Measurements from ENCODE around the gene OR8B4. TPM values are rescaled to one million over a fixed set of nuclear protein-coding genes. Genes with fewer than 3 reads are reported as not detected.
"Not testable (repeated sequence)": the region's sequence is repeated elsewhere in the genome, so short reads cannot be mapped to it uniquely, and the experiment has no call there.

The OR8B4 gene
- not detected in 2 replicates for total RNA-seq (2014; rRNA removed; shearing (Covaris generic))

GRCh38 chr11:124424384-124424921 is at the start of gene OR8B4:
TSS of gene OR8B4 (minus strand) at chr11:124424871. CDS start at chr11:124424871, 0 bp downstream.
- Histone ChIP-seq H3K27ac (no peak within 1 kb of the TSS), H3K36me3 (no peaks in the 10 kb centered on the region), H3K9me3 (replicated peaks) (no peaks in the 10 kb centered on the region), H3K4me1 (replicated peaks) (no peaks in the 10 kb centered on the region), H3K27me3 (replicated peaks) (no peaks in the 10 kb centered on the region), H3K4me3 (no peak within 1 kb of the TSS)
- DNase-seq (ENCODE audit: low read depth in 1 of 2, low spot score in 2 of 2) = no peak

GRCh38 chr11:124474079-124474478 is 49.4 kb upstream of the OR8B4 start:
- no peak for DNase-seq (ENCODE audit: low read depth in 1 of 2, low spot score in 2 of 2)

GRCh38 chr11:124473476-124473875 is 48.8 kb upstream of the OR8B4 start:
- Histone ChIP-seq H3K4me3 (no peak overlapping the region), H3K4me1 (replicated peaks) (no peaks in the 10 kb centered on the region), H3K27me3 (replicated peaks) (no peaks in the 10 kb centered on the region), H3K27ac (no peak overlapping the region), H3K36me3 (no peaks in the 10 kb centered on the region), H3K9me3 (replicated peaks) (no peaks in the 10 kb centered on the region)
- no peak for DNase-seq (ENCODE audit: low read depth in 1 of 2, low spot score in 2 of 2)

More at GRCh38 chr11:124474079-124474478, 49.4 kb upstream of the OR8B4 start:
- H3K4me1 ChIP-seq (replicated peaks) = no peaks in the 10 kb centered on the region
- no peaks in the 10 kb centered on the region for H3K27me3 ChIP-seq (replicated peaks)
- no peaks in the 10 kb centered on the region for H3K9me3 ChIP-seq (replicated peaks)
- no peaks in the 10 kb centered on the region for H3K36me3 ChIP-seq
- H3K27ac ChIP-seq = no peak overlapping the region
- no peak overlapping the region for H3K4me3 ChIP-seq

- no peaks in the 10 kb centered on the region for H3K9me3 ChIP-seq (replicated peaks)
- H3K36me3 ChIP-seq = no peaks in the 10 kb centered on the region
- no peak overlapping the region for H3K4me3 ChIP-seq
- no peak for DNase-seq (ENCODE audit: low read depth in 1 of 2, low spot score in 2 of 2)
- H3K27me3 ChIP-seq (replicated peaks) = no peaks in the 10 kb centered on the region
- H3K27ac ChIP-seq = no peak overlapping the region
- no peaks in the 10 kb centered on the region for H3K4me1 ChIP-seq (replicated peaks)
Measured at GRCh38 chr11:124470561-124471227, 46.0 kb upstream of the OR8B4 start.

- DNase-seq (ENCODE audit: low read depth in 1 of 2, low spot score in 2 of 2) = no peak
- H3K36me3 ChIP-seq = no peaks in the 10 kb centered on the region
- H3K4me3 ChIP-seq = no peak overlapping the region
- H3K27me3 ChIP-seq (replicated peaks) = no peaks in the 10 kb centered on the region
- H3K4me1 ChIP-seq (replicated peaks) = no peaks in the 10 kb centered on the region
- H3K9me3 ChIP-seq (replicated peaks) = no peaks in the 10 kb centered on the region
- H3K27ac ChIP-seq = no peak overlapping the region
Measured at GRCh38 chr11:124467381-124467927, 42.8 kb upstream of the OR8B4 start.

- no peak for DNase-seq (ENCODE audit: low read depth in 1 of 2, low spot score in 2 of 2)
- Histone ChIP-seq H3K27ac (no peak overlapping the region), H3K4me3 (no peak overlapping the region), H3K9me3 (replicated peaks) (no peaks in the 10 kb centered on the region), H3K36me3 (no peaks in the 10 kb centered on the region), H3K4me1 (replicated peaks) (no peaks in the 10 kb centered on the region), H3K27me3 (replicated peaks) (no peaks in the 10 kb centered on the region)
Measured at GRCh38 chr11:124465368-124465767, 40.7 kb upstream of the OR8B4 start.

GRCh38 chr11:124463990-124464389 is 39.3 kb upstream of the OR8B4 start:
- DNase-seq (ENCODE audit: low read depth in 1 of 2, low spot score in 2 of 2) = no peak
- Histone ChIP-seq H3K36me3 (no peaks in the 10 kb centered on the region), H3K4me1 (replicated peaks) (no peaks in the 10 kb centered on the region), H3K27ac (no peak overlapping the region), H3K27me3 (replicated peaks) (no peaks in the 10 kb centered on the region), H3K4me3 (no peak overlapping the region), H3K9me3 (replicated peaks) (no peaks in the 10 kb centered on the region)

GRCh38 chr11:124463324-124463723 is 38.7 kb upstream of the OR8B4 start:
- DNase-seq (ENCODE audit: low read depth in 1 of 2, low spot score in 2 of 2) = no peak
- Histone ChIP-seq H3K4me3 (no peak overlapping the region), H3K27me3 (replicated peaks) (no peaks in the 10 kb centered on the region), H3K9me3 (replicated peaks) (no peaks in the 10 kb centered on the region), H3K4me1 (replicated peaks) (no peaks in the 10 kb centered on the region), H3K36me3 (no peaks in the 10 kb centered on the region), H3K27ac (no peak overlapping the region)

- no peaks in the 10 kb centered on the region for H3K27me3 ChIP-seq (replicated peaks)
- H3K4me3 ChIP-seq = no peak overlapping the region
- H3K36me3 ChIP-seq = no peaks in the 10 kb centered on the region
- DNase-seq (ENCODE audit: low read depth in 1 of 2, low spot score in 2 of 2) = no peak
- H3K9me3 ChIP-seq (replicated peaks) = no peaks in the 10 kb centered on the region
- H3K27ac ChIP-seq = no peak overlapping the region
- H3K4me1 ChIP-seq (replicated peaks) = no peaks in the 10 kb centered on the region
Measured at GRCh38 chr11:124460459-124460858, 35.8 kb upstream of the OR8B4 start.

GRCh38 chr11:124459379-124459778 is 34.7 kb upstream of the OR8B4 start:
- H3K27me3 ChIP-seq (replicated peaks); H3K9me3 ChIP-seq (replicated peaks); H3K4me3 ChIP-seq; H3K27ac ChIP-seq; DNase-seq (ENCODE audit: low read depth in 1 of 2, low spot score in 2 of 2); H3K4me1 ChIP-seq (replicated peaks); H3K36me3 ChIP-seq: not testable (repeated sequence)

- Histone ChIP-seq H3K27me3 (replicated peaks) (no peaks in the 10 kb centered on the region), H3K4me1 (replicated peaks) (no peaks in the 10 kb centered on the region), H3K4me3 (no peak overlapping the region), H3K36me3 (no peaks in the 10 kb centered on the region), H3K9me3 (replicated peaks) (no peaks in the 10 kb centered on the region), H3K27ac (no peak overlapping the region)
- DNase-seq (ENCODE audit: low read depth in 1 of 2, low spot score in 2 of 2) = no peak
Measured at GRCh38 chr11:124454552-124454951, 29.9 kb upstream of the OR8B4 start.

GRCh38 chr11:124446916-124447315 is 22.2 kb upstream of the OR8B4 start:
- H3K27me3 ChIP-seq (replicated peaks) = no peaks in the 10 kb centered on the region
- H3K27ac ChIP-seq = no peak overlapping the region
- no peaks in the 10 kb centered on the region for H3K4me1 ChIP-seq (replicated peaks)
- DNase-seq (ENCODE audit: low read depth in 1 of 2, low spot score in 2 of 2) = no peak
- H3K36me3 ChIP-seq = no peaks in the 10 kb centered on the region
- no peak overlapping the region for H3K4me3 ChIP-seq
- no peaks in the 10 kb centered on the region for H3K9me3 ChIP-seq (replicated peaks)

- no peaks in the 10 kb centered on the region for H3K4me1 ChIP-seq (replicated peaks)
- no peak within 1 kb of the TSS for H3K27ac ChIP-seq
- H3K9me3 ChIP-seq (replicated peaks) = no peaks in the 10 kb centered on the region
- no peaks in the 10 kb centered on the region for H3K27me3 ChIP-seq (replicated peaks)
- DNase-seq (ENCODE audit: low read depth in 1 of 2, low spot score in 2 of 2) = no peak
- no peak within 1 kb of the TSS for H3K4me3 ChIP-seq
- H3K36me3 ChIP-seq = no peaks in the 10 kb centered on the region
Measured at GRCh38 chr11:124445646-124446150, 21.0 kb upstream of the OR8B4 start, which contains the start of gene OR8B8. TSS of gene OR8B8 (minus strand) at chr11:124445696. CDS start at chr11:124441085, 4,611 bp downstream.

GRCh38 chr11:124442847-124443246 is 18.2 kb upstream of the OR8B4 start:
- no peaks in the 10 kb centered on the region for H3K4me1 ChIP-seq (replicated peaks)
- H3K27me3 ChIP-seq (replicated peaks) = no peaks in the 10 kb centered on the region
- no peak overlapping the region for H3K4me3 ChIP-seq
- H3K36me3 ChIP-seq = no peaks in the 10 kb centered on the region
- H3K9me3 ChIP-seq (replicated peaks) = no peaks in the 10 kb centered on the region
- no peak for DNase-seq (ENCODE audit: low read depth in 1 of 2, low spot score in 2 of 2)
- H3K27ac ChIP-seq = no peak overlapping the region
